ENCODE measurements around the gene POLR2E. TPM values are rescaled to one million over a fixed set of nuclear protein-coding genes. Genes with fewer than 3 reads are reported as not detected.
A peak's percentile ranks its signal among the peaks of the same experiment; 100 is the strongest.

POLR2E gene
- total and polyA plus RNA-seq, 2 of the 13 experiments (the other 11 are each of a cell fraction or from before 2014, with no cell fraction given): 140 to 272 TPM

- Histone ChIP-seq H3K4me3 (replicated peaks in 1 of 3; ENCODE audit: insufficient read depth in 1 of 3, low read depth in 2 of 3, low read length in 3 of 3) (peak overlapping the region in 1 of 3 experiments; percentile 16; a peak in 1 of 6 replicates), H4K20me1 (ENCODE audit: insufficient read depth, low read length) (no peaks in the 10 kb centered on the region), H3K36me3 (replicated peaks in 1 of 2; ENCODE audit: control insufficient read depth in 1 of 2, insufficient read depth in 2 of 2, low read length in 2 of 2) (no peaks in the 10 kb centered on the region), H3K27me3 (ENCODE audit: control insufficient read depth in 1 of 2, insufficient read depth in 2 of 2, low read length in 2 of 2) (no peaks in the 10 kb centered on the region), H2AFZ (ENCODE audit: low read length) (no peak overlapping the region), H3K9ac (ENCODE audit: insufficient read depth, low read depth, low read length) (no peak overlapping the region; the same call in 1 of the 2 replicates), H3K4me2 (ENCODE audit: low read depth, low read length) (peak overlapping the region; percentile 33), H3K4me1 (ENCODE audit: insufficient read depth, low read length) (peaks cover 40% of the 10 kb centered on the region), H3K9me3 (ENCODE audit: low read length) (no peaks in the 10 kb centered on the region), H3K27ac (ENCODE audit: extremely low read length, insufficient read depth, low read length) (peak overlapping the region; percentile 42), H3K79me2 (ENCODE audit: insufficient read depth, low read length) (no peaks in the 10 kb centered on the region)
- intact Hi-C loops (cut with micrococcal nuclease; ENCODE audit: unreplicated experiment): no loop called here
- CTCF ChIA-PET (ENCODE audit: low intra/inter-chr PET ratio, low total read pairs): no interaction called here
- no TSS peak for BruUV-seq (replicated peaks)
- peak; percentile 23 for ATAC-seq
- POLR2A ChIA-PET: interaction anchor here (2.6 kb wide), 1 partner anchor 19 kb away, joined by 18 read pairs; the partner anchor contains the start of gene CNN2
- peak; percentile 60 for DNase-seq (ENCODE audit: low spot score)
- in situ Hi-C loops (cut with HindIII; ENCODE audit: extremely low pct_ligation_motif_present, low pct_unique_long_range_greater_than_20kb): no loop called here
- FAIRE-seq: no peak
- 37% methylated on average over 3 of the region's 33 CpGs for WGBS (ENCODE audit: low lambda C conversion rate)
- TF ChIP-seq ZFP37 (CRISPR knock-in tag; IDR thresholded peaks at IDR 0.05; ENCODE audit: borderline replicate concordance) (peak; percentile 71; the same call in 1 of the 2 replicates), ZNF430 (CRISPR knock-in tag; IDR thresholded peaks at IDR 0.05) (peak; percentile 71), IRF9 (CRISPR knock-in tag; IDR thresholded peaks at IDR 0.05; ENCODE audit: borderline replicate concordance) (peak; percentile 76; the same call in 1 of the 2 replicates), SMARCC2 (IDR thresholded peaks at IDR 0.05) (no peak), ZMAT5 (CRISPR knock-in tag; IDR thresholded peaks at IDR 0.05; ENCODE audit: borderline replicate concordance, low read depth) (no peak), PBX3 (CRISPR knock-in tag; IDR thresholded peaks at IDR 0.05; ENCODE audit: borderline replicate concordance) (peak; percentile 40; the same call in 1 of the 2 replicates), ZNF101 (CRISPR knock-in tag; IDR thresholded peaks at IDR 0.05; ENCODE audit: borderline replicate concordance, low read depth) (no peak), ZHX1 (CRISPR knock-in tag; IDR thresholded peaks at IDR 0.05; ENCODE audit: low read depth) (peak; percentile 28; the same call in 1 of the 2 replicates), AKAP8 (CRISPR knock-in tag; IDR thresholded peaks at IDR 0.05) (no peak), ZNF282 (IDR thresholded peaks at IDR 0.05; ENCODE audit: partially characterized antibody) (no peak), RARA (CRISPR knock-in tag; IDR thresholded peaks at IDR 0.05) (peak; percentile 51; the same call in 1 of the 2 replicates), ZFAT (CRISPR knock-in tag; conservative IDR thresholded peaks at IDR 0.05) (no peak), SP4 (CRISPR knock-in tag; IDR thresholded peaks at IDR 0.05) (peak; percentile 80), SNRNP70 (IDR thresholded peaks at IDR 0.05; ENCODE audit: low read depth, low read length) (no peak), ZNF274 (CRISPR knock-in tag; IDR thresholded peaks at IDR 0.05) (peak; percentile 68; the same call in 1 of the 2 replicates), CHD4 (IDR thresholded peaks at IDR 0.05; ENCODE audit: borderline replicate concordance, low read length) (no peak), KDM5A (IDR thresholded peaks at IDR 0.05; ENCODE audit: borderline replicate concordance, low read length) (no peak), TFE3 (CRISPR knock-in tag; IDR thresholded peaks at IDR 0.05) (0 out of 2 replicates have a peak, but pooled peaks have one; percentile 48)
These were observed 49.0 kb downstream of the POLR2E start for GRCh38 chr19:1046117-1046626.
